Hematopoietic multipotent progenitor cell treated with erythropoietin and hydrocortisone succinate and interleukin-3 and kit ligand, for 15 days (in vitro differentiated cells): ENCODE results near the gene ARL4C.
"Not testable (repeated sequence)": the region's sequence is repeated elsewhere in the genome, so short reads cannot be mapped to it uniquely, and the experiment has no call there.

ENCODE experiments used
- DNase-seq: peaks from one replicate; pipeline ENCODE4 v3.0.0-alpha.2; 2015; ENCODE audit warnings: low spot score

ARL4C gene

DNA sequence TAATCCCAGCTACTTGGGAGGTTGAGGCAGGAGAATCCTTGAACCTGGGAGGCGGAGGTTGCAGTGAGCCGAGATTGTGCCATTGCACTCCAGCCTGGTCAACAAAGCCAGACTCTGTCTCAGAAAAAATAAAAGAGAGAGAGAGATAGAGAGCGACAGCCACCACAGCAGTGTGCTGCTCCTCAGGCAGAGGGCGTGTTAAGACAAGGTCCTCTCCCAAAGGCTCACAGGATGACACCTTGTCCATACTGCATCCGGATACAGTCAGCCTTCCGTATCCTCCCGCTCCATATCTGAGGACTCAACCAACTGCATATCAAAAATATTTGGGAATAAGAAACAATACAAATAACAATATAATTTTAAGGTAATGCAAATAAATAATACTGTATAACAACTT, 20.1 kb downstream of the ARL4C start:
- DNase-seq = no peak

- DNase-seq = no peak
Observed at GRCh38 chr2:234474654-234475053, 22.2 kb downstream of the ARL4C start.

DNA sequence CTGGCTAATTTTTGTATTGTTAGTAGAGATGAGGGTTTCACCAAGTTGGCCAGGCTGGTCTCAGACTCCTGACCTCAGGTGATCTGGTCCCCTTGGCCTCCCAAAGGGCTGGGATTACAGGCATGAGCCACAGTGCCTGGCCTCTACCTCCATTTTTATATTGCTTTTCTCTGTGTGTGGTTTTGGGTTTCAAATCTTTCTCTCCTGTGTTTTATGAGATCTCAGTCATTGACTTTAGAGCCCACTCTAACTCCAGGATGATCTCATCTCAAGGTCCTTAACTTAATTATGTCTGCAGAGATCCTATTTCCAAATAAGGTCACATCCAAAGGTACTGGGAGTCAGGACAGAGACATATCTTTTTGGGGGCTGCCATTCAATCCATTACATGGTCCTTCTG, 24.7 kb downstream of the ARL4C start:
- no peak for DNase-seq

GRCh38 chr2:234469972-234470371, 26.9 kb downstream of the ARL4C start:
- DNase-seq = no peak

DNA sequence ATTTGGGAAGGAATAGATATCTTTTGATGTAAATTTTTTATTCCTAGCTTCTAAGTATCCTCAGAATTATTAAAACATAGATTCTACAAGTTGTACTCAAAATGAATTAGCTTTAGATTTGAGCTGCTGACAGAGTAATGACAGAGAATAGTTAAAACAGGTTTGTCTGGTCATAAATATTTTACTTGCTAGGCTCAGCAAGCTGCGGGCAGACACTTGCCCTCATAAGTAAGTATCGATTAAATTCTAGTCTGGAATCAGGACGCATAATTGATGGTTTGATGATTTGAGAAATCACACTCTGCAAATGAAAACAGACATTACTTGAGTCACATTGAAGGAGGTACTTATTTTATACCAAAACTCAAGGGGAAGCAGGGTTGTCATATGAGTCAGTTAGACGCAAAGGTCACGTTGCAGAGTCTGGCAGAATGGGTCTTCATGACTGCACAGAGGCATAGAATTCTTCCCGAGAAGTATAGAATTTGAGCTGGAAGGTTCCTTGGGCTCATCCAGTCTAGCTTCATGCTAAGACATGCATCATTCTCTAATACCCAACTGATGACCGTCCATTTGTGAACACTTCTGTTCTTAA, 27.5 kb downstream of the ARL4C start:
- no peak for DNase-seq

DNA sequence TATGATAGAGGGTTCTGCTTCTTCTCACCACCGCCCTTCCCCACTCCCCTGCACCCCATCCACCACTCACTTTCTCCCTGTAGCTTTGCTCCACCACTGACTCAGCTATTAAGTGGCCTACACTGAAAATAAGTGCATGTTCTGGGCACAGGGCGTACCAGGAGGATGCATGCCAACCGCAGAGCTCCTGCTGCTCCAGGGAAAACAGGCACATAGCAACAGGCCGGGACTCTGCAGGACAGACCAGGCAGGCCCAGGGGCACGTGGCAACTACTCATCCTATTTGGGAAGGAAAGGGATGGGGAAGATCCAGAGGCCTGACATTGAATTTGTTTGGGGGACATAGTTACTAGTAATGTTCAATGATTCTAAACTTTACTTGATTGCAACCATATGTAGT, 28.4 kb downstream of the ARL4C start:
- DNase-seq = no peak

GRCh38 chr2:234467289-234467688, 29.6 kb downstream of the ARL4C start:
- no peak for DNase-seq

GRCh38 chr2:234464291-234464645, 32.6 kb downstream of the ARL4C start:
- no peak for DNase-seq

DNA sequence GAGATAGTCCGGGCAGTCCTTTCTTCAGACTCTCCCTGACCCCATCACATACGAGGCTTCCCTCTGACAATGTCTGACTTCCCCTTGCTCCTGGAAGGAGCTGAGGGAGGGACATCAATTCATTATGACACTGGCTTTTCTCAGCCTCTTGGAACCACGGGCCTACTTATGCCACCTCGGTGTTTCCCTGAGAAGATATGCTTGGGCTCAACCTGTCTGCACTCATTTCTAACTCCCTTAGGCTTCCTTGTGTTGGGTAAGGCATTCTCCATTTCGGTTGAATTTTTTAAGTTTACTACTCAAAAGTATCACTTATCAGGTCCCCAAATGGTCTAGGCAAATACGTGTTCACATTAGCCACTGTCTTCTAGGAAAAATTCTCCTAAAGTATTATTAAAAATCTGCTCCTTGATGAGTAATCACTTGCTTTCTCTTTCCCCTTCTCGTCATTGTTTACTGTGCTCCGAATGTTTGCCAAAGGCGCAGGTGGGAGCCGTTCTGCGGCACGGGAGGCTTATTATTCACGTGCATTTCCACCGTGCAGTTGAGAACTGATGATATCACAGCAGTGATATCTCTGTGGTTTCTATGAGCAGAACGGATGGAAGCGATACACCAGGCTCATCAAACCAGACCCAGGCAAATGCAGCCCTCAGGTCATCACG, 33.1 kb downstream of the ARL4C start:
- no peak for DNase-seq

GRCh38 chr2:234462218-234462992, 34.5 kb downstream of the ARL4C start:
- DNase-seq = no peak

GRCh38 chr2:234459401-234460009, 37.4 kb downstream of the ARL4C start:
- no peak for DNase-seq

- no peak for DNase-seq
Observed at GRCh38 chr2:234458466-234458865, 38.4 kb downstream of the ARL4C start.

DNA sequence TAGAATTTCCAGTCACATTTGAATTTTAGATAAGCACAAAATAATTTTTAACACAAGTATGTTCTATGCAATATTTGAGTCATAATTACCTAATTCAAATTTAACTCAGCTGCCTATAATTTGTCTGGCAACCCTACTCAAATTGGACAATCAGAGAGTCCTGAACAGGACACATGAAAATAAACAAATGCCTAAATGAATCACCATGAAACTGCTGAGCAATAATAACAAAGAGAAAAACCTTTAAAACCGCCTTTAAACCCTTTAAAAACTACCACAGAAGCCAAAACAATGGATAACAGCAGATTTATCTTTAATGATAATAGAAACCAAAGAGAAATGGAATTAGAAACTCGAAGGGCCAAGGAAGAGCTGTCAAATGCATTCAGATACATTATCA, 39.5 kb downstream of the ARL4C start:
- no peak for DNase-seq

DNA sequence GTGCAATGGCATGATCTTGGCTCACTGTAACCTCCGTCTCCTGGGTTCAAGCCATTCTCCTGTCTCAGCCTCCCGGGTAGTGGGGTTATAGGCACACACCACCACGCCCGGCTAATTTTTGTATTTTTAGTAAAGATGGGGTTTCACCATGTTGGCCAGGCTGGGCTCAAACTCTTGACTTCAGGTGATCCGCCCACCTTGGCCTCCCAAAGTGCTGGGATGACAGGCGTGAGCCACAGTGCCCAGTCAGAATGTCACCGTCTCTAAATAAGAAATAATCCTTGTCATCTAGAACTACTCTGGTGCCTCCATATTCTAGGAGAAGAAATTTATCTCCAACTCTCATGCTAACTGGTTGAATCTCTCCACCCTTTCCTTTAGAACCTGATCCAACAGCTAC, 41.6 kb downstream of the ARL4C start:
- not testable (repeated sequence) for DNase-seq

- no peak for DNase-seq
Observed at GRCh38 chr2:234454433-234454832, 42.4 kb downstream of the ARL4C start.

GRCh38 chr2:234453216-234453615, 43.7 kb downstream of the ARL4C start:
- no peak for DNase-seq

DNA sequence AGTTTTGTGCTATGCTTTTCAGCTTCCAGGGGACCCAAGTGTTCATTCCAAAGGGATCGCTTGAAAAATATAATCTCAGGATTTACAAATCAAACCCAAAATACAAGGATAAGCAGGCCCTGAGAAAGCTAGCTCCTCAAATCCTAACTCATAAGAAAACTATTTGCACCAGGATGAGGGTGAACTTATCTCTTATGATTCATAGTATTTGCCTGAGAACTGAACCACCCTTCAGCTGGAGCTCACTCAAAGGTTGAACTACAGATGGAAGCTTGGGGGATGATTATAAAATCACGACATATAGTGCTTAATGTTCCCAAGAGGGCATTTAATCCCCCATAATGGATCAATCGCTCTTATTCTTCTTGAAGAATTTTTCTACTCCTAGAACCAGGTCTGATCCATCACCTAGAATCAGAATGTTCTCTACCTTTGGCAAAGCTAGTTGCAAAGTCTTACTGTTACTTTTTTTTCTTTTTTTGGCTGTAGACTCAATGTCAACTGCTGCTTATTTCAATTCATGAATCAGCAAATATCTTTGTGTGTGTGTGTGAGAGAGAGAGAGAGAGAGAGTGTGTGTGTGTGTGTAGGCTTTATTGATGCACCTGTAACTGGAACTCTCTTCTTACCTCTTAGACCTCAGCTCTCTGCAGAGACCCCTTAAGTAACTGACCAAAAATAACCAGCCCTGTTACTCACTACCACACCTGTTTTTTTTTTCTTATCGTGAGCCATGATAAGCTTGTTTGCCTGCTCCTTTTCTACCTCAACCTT, 44.8 kb downstream of the ARL4C start:
- DNase-seq = no peak

GRCh38 chr2:234451242-234451641, 45.6 kb downstream of the ARL4C start:
- DNase-seq = no peak

DNA sequence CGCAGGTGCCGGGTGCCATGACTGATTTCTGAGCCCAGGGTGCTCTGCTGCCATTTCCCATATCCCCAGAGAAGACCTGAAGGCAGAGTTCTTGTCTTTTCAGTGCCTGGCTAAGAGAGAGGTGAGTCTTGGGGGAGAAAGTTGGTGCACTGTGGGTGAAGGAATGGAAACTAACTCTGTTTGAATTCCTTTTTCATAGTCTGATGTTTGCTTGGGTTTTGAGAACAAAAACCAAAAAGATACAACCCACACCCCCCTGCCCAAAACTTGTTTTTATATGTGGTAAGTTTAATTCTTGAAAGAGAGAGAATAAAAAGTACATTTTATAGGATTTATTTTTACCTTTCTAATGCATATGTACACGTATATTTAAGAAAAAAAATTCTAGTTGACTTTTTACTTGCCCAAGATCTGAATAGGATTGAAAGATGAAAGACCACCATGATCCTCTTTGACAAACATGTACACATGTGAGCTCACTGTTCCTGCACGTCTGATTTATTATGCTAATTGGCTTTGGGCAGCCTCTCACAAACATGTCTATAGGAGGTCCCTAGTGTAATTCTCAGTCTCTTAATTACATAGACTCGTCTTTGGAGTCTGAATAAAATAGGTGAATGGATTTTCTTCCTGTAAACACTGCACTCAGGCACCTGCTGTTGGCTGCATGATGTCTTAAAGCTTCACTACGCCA, 46.3 kb downstream of the ARL4C start:
- no peak for DNase-seq

- no peak for DNase-seq
Observed at GRCh38 chr2:234448506-234449184, 48.2 kb downstream of the ARL4C start.

DNA sequence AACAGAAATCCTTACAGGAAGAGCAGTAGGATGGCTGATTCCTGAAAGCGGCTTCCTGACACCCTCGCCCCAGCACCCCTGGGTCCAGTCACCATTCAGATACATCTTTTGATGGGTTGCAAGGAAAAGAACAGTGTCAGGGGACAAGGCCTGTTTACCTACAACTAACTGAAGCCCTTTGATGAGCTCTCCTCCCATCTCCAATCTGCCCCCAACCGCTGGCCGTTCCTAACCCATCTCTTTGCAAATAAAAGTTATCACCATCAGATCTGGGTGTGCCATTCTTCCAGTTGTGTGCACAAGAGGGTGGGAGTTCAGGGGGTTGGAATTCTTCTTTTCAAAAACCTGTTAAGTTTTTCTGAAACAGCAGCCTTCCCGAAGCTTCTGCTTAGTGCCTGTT, 48.9 kb downstream of the ARL4C start:
- DNase-seq = no peak
